HEK293 (cell line): Measurements from ENCODE around the gene CPN1.
A peak's percentile ranks its signal among the peaks of the same experiment; 100 is the strongest.

Experiments used
- KLF9 ChIP-seq: fragments of 450-650 bp; formaldehyde crosslinking; IDR thresholded peaks from 2 replicates; pipeline ENCODE4 v1.5.1; 2016; ENCODE audit warnings: missing biosample characterization, missing genetic modification characterization, low read depth
- MZF1 ChIP-seq: fragments of 450-650 bp; formaldehyde crosslinking; IDR thresholded peaks from 2 replicates; pipeline ENCODE4 v1.5.1; 2017; ENCODE audit warnings: missing biosample characterization, missing genetic modification characterization, borderline replicate concordance
- ZIC2 ChIP-seq: fragments of 450-650 bp; formaldehyde crosslinking; IDR thresholded peaks from 2 replicates; pipeline ENCODE4 v1.5.1; 2016; ENCODE audit warnings: missing biosample characterization, missing genetic modification characterization
- ZNF132 ChIP-seq: fragments of 450-650 bp; formaldehyde crosslinking; IDR thresholded peaks from 2 replicates; pipeline ENCODE4 v1.5.1; 2017; ENCODE audit warnings: missing biosample characterization, missing genetic modification characterization, borderline replicate concordance
- ZNF155 ChIP-seq: fragments of 450-650 bp; formaldehyde crosslinking; IDR thresholded peaks from 2 replicates; pipeline ENCODE4 v1.5.1; 2016; ENCODE audit warnings: missing biosample characterization, missing genetic modification characterization
- ZNF23 ChIP-seq: fragments of 450-650 bp; formaldehyde crosslinking; IDR thresholded peaks from 2 replicates; pipeline ENCODE4 v1.5.1; 2016; ENCODE audit warnings: missing biosample characterization, missing genetic modification characterization, borderline replicate concordance
- ZNF24 ChIP-seq: fragments of 450-650 bp; formaldehyde crosslinking; IDR thresholded peaks from 2 replicates; pipeline ENCODE4 v1.5.1; 2016; ENCODE audit warnings: missing biosample characterization, missing genetic modification characterization
- ZNF529 ChIP-seq: fragments of 450-650 bp; formaldehyde crosslinking; IDR thresholded peaks from 2 replicates; pipeline ENCODE4 v1.5.1; 2017; ENCODE audit warnings: missing genetic modification characterization, missing biosample characterization; ENCODE audit not compliant: insufficient replicate concordance
- ZNF549 ChIP-seq: fragments of 450-650 bp; IDR thresholded peaks from 2 replicates; pipeline ENCODE4 v1.5.1; 2018; ENCODE audit warnings: missing biosample characterization, missing genetic modification characterization, mild to moderate bottlenecking, inconsistent platforms, moderate library complexity
- ZNF660 ChIP-seq: fragments of 450-650 bp; IDR thresholded peaks from 2 replicates; pipeline ENCODE4 v1.5.1; 2018; ENCODE audit warnings: missing biosample characterization, mild to moderate bottlenecking, missing genetic modification characterization
- ZNF701 ChIP-seq: fragments of 450-650 bp; formaldehyde crosslinking; IDR thresholded peaks from 2 replicates; pipeline ENCODE4 v1.5.1; 2016; ENCODE audit warnings: missing biosample characterization, missing genetic modification characterization
- TF ChIP-seq, protein P1 (sequence below): fragments of 450-650 bp; formaldehyde crosslinking; IDR thresholded peaks from 2 replicates; pipeline ENCODE4 v1.5.1; 2016; ENCODE audit warnings: missing biosample characterization, missing genetic modification characterization
- TF ChIP-seq, protein P2 (sequence below): fragments of 450-650 bp; formaldehyde crosslinking; IDR thresholded peaks from 2 replicates; pipeline ENCODE4 v1.5.1; 2016; ENCODE audit warnings: missing biosample characterization, missing genetic modification characterization

DNA sequence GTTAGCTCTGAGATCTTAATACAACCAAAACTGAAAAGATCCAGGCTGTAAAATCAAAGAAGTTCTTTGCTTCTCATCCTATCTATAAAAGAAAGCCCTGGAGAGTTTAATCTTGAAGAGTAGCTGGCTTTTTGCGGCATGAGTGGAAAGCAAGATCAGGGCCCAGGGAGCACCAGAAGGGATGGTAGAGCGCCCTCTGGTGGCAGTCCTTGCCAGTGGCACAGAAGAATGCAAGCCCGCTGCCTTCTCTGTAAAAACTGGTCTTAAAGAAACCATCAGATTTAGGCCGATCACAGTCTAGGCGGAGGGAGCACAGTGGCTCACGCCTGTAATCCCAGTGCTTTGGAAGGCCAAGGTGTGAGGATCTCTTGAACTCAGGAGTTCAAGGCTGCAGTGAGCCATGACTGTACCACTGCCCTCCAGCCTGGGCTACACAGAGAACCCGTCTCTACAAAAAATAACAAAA is 35.6 kb downstream of the CPN1 start:
- TF ChIP-seq, protein P1, sequence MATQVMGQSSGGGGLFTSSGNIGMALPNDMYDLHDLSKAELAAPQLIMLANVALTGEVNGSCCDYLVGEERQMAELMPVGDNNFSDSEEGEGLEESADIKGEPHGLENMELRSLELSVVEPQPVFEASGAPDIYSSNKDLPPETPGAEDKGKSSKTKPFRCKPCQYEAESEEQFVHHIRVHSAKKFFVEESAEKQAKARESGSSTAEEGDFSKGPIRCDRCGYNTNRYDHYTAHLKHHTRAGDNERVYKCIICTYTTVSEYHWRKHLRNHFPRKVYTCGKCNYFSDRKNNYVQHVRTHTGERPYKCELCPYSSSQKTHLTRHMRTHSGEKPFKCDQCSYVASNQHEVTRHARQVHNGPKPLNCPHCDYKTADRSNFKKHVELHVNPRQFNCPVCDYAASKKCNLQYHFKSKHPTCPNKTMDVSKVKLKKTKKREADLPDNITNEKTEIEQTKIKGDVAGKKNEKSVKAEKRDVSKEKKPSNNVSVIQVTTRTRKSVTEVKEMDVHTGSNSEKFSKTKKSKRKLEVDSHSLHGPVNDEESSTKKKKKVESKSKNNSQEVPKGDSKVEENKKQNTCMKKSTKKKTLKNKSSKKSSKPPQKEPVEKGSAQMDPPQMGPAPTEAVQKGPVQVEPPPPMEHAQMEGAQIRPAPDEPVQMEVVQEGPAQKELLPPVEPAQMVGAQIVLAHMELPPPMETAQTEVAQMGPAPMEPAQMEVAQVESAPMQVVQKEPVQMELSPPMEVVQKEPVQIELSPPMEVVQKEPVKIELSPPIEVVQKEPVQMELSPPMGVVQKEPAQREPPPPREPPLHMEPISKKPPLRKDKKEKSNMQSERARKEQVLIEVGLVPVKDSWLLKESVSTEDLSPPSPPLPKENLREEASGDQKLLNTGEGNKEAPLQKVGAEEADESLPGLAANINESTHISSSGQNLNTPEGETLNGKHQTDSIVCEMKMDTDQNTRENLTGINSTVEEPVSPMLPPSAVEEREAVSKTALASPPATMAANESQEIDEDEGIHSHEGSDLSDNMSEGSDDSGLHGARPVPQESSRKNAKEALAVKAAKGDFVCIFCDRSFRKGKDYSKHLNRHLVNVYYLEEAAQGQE, result 0 out of 2 replicates have a peak, but pooled peaks have one; percentile 26
- TF ChIP-seq MZF1 (tag by site-specific recombination), result no peak
- no peak; the same call in 1 of the 2 replicates for TF ChIP-seq ZNF660 (tag by site-specific recombination)
- TF ChIP-seq ZNF701 (tag by site-specific recombination), result no peak
- TF ChIP-seq ZNF549 (tag by site-specific recombination), result no peak
- no peak for TF ChIP-seq ZNF155 (tag by site-specific recombination)
- TF ChIP-seq, protein P2, sequence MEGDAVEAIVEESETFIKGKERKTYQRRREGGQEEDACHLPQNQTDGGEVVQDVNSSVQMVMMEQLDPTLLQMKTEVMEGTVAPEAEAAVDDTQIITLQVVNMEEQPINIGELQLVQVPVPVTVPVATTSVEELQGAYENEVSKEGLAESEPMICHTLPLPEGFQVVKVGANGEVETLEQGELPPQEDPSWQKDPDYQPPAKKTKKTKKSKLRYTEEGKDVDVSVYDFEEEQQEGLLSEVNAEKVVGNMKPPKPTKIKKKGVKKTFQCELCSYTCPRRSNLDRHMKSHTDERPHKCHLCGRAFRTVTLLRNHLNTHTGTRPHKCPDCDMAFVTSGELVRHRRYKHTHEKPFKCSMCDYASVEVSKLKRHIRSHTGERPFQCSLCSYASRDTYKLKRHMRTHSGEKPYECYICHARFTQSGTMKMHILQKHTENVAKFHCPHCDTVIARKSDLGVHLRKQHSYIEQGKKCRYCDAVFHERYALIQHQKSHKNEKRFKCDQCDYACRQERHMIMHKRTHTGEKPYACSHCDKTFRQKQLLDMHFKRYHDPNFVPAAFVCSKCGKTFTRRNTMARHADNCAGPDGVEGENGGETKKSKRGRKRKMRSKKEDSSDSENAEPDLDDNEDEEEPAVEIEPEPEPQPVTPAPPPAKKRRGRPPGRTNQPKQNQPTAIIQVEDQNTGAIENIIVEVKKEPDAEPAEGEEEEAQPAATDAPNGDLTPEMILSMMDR (tag by site-specific recombination), result peak; percentile 78
- TF ChIP-seq ZNF529 (tag by site-specific recombination), result no peak
- no peak for TF ChIP-seq ZNF23 (tag by site-specific recombination)
- no peak for TF ChIP-seq KLF9 (tag by site-specific recombination)
- TF ChIP-seq ZIC2 (tag by site-specific recombination), result no peak
- no peak for TF ChIP-seq ZNF24
- no peak for TF ChIP-seq ZNF132 (tag by site-specific recombination)
